ENCODE results near the gene POLR2I. TPM values are rescaled to one million over a fixed set of nuclear protein-coding genes. Genes with fewer than 3 reads are reported as not detected.

Gene POLR2I
- total RNA-seq, 2 donors from 2014 or later, result 45.6 to 56.7 TPM

DNA sequence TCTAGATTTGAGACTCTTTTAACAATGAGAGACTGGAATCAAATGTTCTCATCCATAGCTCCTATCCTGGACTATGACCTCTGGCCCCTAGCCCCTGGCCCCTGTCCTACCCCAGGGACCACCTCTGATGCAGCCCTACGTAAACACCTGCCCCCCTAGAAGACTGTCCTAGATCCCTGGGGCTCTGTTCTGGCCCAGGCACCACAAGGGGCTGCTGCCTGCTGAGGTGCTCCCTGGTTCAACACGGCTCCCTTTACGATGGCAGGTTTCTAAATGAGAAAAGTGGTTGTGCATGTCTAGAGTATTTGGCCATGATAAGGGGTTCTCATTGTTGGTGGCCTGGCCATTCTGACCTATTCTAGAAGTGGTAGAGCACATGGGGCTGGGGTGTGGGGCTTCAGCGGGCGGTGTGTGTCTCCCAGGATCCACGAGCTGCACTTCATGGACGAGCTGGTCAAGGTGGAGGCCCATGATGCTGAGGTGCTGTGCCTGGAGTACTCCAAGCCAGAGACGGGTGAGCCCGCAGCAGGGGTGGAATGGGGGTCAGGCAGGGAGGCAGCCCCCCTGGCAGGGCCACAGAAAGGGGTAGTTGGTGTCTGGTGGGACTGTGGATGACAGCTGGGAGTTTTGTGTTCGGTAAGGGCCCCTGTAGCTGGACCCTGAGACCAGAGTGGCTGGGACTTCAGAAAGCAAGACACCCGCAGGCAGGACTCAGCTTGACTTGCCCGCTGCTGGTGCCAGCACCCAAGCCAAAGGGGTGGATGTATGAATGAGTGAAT, 30.3 kb downstream of the POLR2I start:
- H3K36me3 ChIP-seq, result no peaks in the 10 kb centered on the region
- 92% methylated on average over 12 of the region's 12 CpGs for WGBS
- H3K9me3 ChIP-seq, result no peaks in the 10 kb centered on the region
- no peaks in the 10 kb centered on the region for H3K27me3 ChIP-seq (replicated peaks; ENCODE audit: insufficient read depth)
- no peaks in the 10 kb centered on the region for H3K4me1 ChIP-seq (replicated peaks)
- no peak for DNase-seq (ENCODE audit: low spot score)
- no peak overlapping the region for H3K4me3 ChIP-seq
- TF ChIP-seq POLR2AphosphoS5 (IDR thresholded peaks at IDR 0.05) (no peak), POLR2A (IDR thresholded peaks at IDR 0.05) (no peak)
- TF ChIP-seq, protein P1, sequence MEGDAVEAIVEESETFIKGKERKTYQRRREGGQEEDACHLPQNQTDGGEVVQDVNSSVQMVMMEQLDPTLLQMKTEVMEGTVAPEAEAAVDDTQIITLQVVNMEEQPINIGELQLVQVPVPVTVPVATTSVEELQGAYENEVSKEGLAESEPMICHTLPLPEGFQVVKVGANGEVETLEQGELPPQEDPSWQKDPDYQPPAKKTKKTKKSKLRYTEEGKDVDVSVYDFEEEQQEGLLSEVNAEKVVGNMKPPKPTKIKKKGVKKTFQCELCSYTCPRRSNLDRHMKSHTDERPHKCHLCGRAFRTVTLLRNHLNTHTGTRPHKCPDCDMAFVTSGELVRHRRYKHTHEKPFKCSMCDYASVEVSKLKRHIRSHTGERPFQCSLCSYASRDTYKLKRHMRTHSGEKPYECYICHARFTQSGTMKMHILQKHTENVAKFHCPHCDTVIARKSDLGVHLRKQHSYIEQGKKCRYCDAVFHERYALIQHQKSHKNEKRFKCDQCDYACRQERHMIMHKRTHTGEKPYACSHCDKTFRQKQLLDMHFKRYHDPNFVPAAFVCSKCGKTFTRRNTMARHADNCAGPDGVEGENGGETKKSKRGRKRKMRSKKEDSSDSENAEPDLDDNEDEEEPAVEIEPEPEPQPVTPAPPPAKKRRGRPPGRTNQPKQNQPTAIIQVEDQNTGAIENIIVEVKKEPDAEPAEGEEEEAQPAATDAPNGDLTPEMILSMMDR (IDR thresholded peaks at IDR 0.05), result no peak
- intact Hi-C loops (cut with DNase I), result no loop called here
- H3K27ac ChIP-seq, result no peak overlapping the region

DNA sequence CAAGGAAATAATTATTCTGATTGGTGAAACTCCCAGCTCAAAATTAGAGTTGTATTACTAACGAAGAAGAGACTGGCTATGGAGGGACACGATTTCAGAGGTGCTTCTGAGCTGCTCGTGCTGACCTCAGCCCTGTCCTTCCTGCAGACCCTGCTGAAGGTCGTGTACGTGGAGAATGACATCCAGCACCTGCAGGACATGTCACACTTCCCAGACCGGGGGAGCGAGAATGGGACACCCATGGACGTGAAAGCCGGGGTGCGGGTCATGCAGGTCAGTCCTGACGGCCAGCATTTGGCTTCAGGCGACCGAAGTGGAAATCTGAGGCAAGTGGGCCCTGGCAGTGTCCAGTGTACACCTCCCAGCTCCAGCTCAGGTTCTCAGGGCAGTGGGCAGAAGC, 31.8 kb downstream of the POLR2I start:
- no peak for DNase-seq (ENCODE audit: low spot score)
- Histone ChIP-seq H3K4me1 (replicated peaks) (no peaks in the 10 kb centered on the region), H3K36me3 (no peaks in the 10 kb centered on the region), H3K4me3 (no peak overlapping the region), H3K27me3 (replicated peaks; ENCODE audit: insufficient read depth) (no peaks in the 10 kb centered on the region), H3K9me3 (no peaks in the 10 kb centered on the region), H3K27ac (no peak overlapping the region)
- 93% methylated on average over 13 of the region's 13 CpGs for WGBS
- intact Hi-C loops (cut with DNase I), result no loop called here
- TF ChIP-seq POLR2A (IDR thresholded peaks at IDR 0.05) (no peak), POLR2AphosphoS5 (IDR thresholded peaks at IDR 0.05) (no peak)
- TF ChIP-seq, protein P1 (IDR thresholded peaks at IDR 0.05), result no peak

GRCh38 chr19:36081894-36082293, 32.8 kb downstream of the POLR2I start:
- H3K4me1 ChIP-seq (replicated peaks), result no peaks in the 10 kb centered on the region
- WGBS, result 94% methylated on average over 7 of the region's 7 CpGs
- no peaks in the 10 kb centered on the region for H3K27me3 ChIP-seq (replicated peaks; ENCODE audit: insufficient read depth)
- H3K9me3 ChIP-seq, result no peaks in the 10 kb centered on the region
- H3K4me3 ChIP-seq, result no peak overlapping the region
- no peak overlapping the region for H3K27ac ChIP-seq
- no peak for TF ChIP-seq POLR2A (IDR thresholded peaks at IDR 0.05)
- TF ChIP-seq POLR2AphosphoS5 (IDR thresholded peaks at IDR 0.05), result no peak
- TF ChIP-seq, protein P1 (IDR thresholded peaks at IDR 0.05), result no peak
- DNase-seq (ENCODE audit: low spot score), result no peak
- H3K36me3 ChIP-seq, result no peaks in the 10 kb centered on the region
- intact Hi-C loops (cut with DNase I), result no loop called here

DNA sequence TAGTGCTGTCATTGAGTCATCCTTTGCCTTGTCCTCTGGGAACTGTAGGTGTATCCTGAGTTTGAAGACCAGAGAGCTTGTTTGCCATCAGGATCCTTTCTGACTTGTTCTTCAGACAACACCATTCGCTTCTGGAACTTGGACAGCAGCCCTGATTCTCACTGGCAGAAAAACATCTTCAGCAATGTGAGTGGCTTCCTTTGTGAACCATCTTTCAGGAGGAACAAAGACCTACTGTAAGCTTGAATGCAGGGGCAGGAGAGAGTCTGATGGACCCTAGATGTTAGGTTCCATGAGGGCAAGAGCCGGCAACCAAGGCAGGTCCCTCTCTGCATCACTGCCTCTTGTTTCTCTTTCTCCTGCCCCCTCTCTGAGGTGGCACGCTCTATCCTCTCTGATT, 33.3 kb downstream of the POLR2I start:
- H3K27ac ChIP-seq, result no peak overlapping the region
- H3K9me3 ChIP-seq, result no peaks in the 10 kb centered on the region
- 56% methylated on average over 3 of the region's 3 CpGs for WGBS
- intact Hi-C loops (cut with DNase I), result no loop called here
- no peaks in the 10 kb centered on the region for H3K27me3 ChIP-seq (replicated peaks; ENCODE audit: insufficient read depth)
- no peak for DNase-seq (ENCODE audit: low spot score)
- H3K36me3 ChIP-seq, result no peaks in the 10 kb centered on the region
- no peak overlapping the region for H3K4me3 ChIP-seq
- no peak for TF ChIP-seq POLR2A (IDR thresholded peaks at IDR 0.05)
- TF ChIP-seq POLR2AphosphoS5 (IDR thresholded peaks at IDR 0.05), result no peak
- TF ChIP-seq, protein P1 (IDR thresholded peaks at IDR 0.05), result no peak
- no peaks in the 10 kb centered on the region for H3K4me1 ChIP-seq (replicated peaks)

GRCh38 chr19:36079389-36079945, 35.2 kb downstream of the POLR2I start:
- intact Hi-C loops (cut with DNase I), result no loop called here
- no peak overlapping the region for H3K27ac ChIP-seq
- no peaks in the 10 kb centered on the region for H3K36me3 ChIP-seq
- H3K4me1 ChIP-seq (replicated peaks), result no peaks in the 10 kb centered on the region
- TF ChIP-seq POLR2A (IDR thresholded peaks at IDR 0.05) (no peak), POLR2AphosphoS5 (IDR thresholded peaks at IDR 0.05) (no peak)
- TF ChIP-seq, protein P1 (IDR thresholded peaks at IDR 0.05), result no peak
- H3K27me3 ChIP-seq (replicated peaks; ENCODE audit: insufficient read depth), result no peaks in the 10 kb centered on the region
- H3K4me3 ChIP-seq, result no peak overlapping the region
- DNase-seq (ENCODE audit: low spot score), result no peak
- H3K9me3 ChIP-seq, result no peaks in the 10 kb centered on the region
- 98% methylated on average over 3 of the region's 3 CpGs for WGBS

All from prostate gland (tissue), 2 donors.